Esophagus squamous epithelium (tissue), 5 donors: Measurements from ENCODE around the gene CHST11. TPM values are rescaled to one million over a fixed set of nuclear protein-coding genes. Genes with fewer than 3 reads are reported as not detected.

Experiments
- DNase-seq: peaks from one replicate; lab custom pipeline; 2025; lab: John Stamatoyannopoulos, UW
- H3K27ac ChIP-seq, 4 donors: fragments of 200-600 bp; sonication (generic); one replicate each; pipeline ENCODE4 v1.5.1; 2016 to 2019; ENCODE audit warnings: mild to moderate bottlenecking in 1 of 4
- H3K27me3 ChIP-seq, 4 donors: fragments of 200-600 bp; sonication (generic); 1 replicate in 3 of 4; 2 replicates in 1 of 4; pipeline versions ENCODE4 v1.5.1 to v1.6.0; 2017 to 2021; ENCODE audit warnings: antibody characterized with exemption in 1 of 4
- H3K36me3 ChIP-seq, 3 donors: fragments of 200-600 bp; sonication (generic); one replicate each; pipeline ENCODE4 v1.5.1; 2016 to 2019
- H3K4me1 ChIP-seq, 3 donors: fragments of 200-600 bp; sonication (generic); one replicate each; pipeline ENCODE4 v1.5.1; 2017 to 2019
- H3K4me3 ChIP-seq, 4 donors: fragments of 200-600 bp; sonication (generic); 1 replicate in 3 of 4; 2 replicates in 1 of 4; pipeline ENCODE4 v1.5.1; 2016 to 2019; ENCODE audit warnings: mild to moderate bottlenecking in 2 of 4, moderate library complexity in 1 of 4
- H3K9me3 ChIP-seq, 3 donors: fragments of 200-600 bp; sonication (generic); one replicate each; pipeline ENCODE4 v1.5.1; 2016 to 2019
- POLR2A ChIP-seq, 4 donors: fragments of 450-650 bp; IDR thresholded peaks; one replicate each; pipeline ENCODE4 v1.6.1; 2017; ENCODE audit warnings: antibody characterized with exemption in 4 of 4, mild to moderate bottlenecking in 4 of 4, moderate library complexity in 3 of 4
- WGBS, 2 donors: methylation state at CpG; one replicate each; pipeline ENCODE4 v1.1.5; 2018; 5-methylcytosine and 5-hydroxymethylcytosine counted together
- intact Hi-C: fragments of 100-400 bp; cut with DNase I; formaldehyde crosslinking; loops from one replicate; pipeline ENCODE4 v1.15.0; 2022
- total RNA-seq, 4 donors: library from RNA; depleted of rRNA; stranded (reverse); fragments of >200 nt; gene quantifications; one replicate each; pipeline ENCODE4 v1.1.0, GENCODE V29; 2016
- TF ChIP-seq, protein P1 (sequence below), 6 experiments: fragments of 450-650 bp in 4 of 6; fragments of 200-600 bp in 2 of 6; sonication (generic) in 2 of 6; IDR thresholded peaks; one replicate each; pipeline ENCODE4 v1.5.1; 2016 to 2019; ENCODE audit warnings: antibody characterized with exemption in 6 of 6, mild to moderate bottlenecking in 4 of 6, moderate library complexity in 4 of 6
- donor health status: DM: yes; HTN: yes; CAD: no.

The CHST11 gene
- total RNA-seq, 4 donors from 2014 or later: 6.3 to 12.6 (median 10.3) TPM

DNA sequence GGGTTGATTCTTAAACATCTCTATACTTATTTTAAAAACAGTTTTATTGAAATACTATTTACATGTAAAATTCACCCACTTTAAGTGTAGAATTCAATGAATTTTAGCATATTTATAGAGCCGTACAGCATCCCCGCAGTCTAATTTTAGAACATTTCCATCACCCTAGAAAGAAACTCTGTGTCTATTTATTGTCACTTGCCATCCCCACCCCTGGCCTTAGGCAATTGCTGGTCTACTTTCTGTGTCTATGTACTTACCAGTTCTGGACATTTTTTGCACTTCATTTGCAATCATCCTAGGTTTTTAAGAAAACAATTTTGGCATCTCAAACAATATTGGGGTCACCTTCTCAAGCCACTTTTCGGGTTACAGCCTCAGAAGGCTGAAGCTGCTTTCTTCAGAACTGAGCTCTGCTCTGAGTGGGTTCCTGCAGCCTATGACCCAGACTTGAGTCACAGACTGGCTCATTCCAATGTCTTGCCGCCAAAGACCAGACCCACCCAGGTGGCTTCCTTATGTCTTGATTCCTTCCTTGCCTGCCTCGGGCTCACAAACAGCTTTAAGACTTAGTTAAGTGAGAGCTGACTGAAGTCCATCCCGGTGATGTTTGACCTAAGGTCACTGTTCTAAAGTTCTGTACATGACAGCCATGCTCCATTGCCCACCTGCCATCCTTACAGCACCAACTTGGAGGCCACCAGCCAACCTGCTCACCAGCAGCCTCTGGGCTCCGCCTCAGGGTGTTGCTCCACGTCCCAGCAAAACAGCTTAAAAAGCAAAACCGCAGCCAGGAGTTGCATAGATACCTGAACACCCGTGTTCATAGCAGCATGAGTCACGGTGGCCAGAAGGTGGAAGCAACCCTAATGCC, 131.5 kb downstream of the CHST11 start:
- H3K4me3 ChIP-seq: peak overlapping the region in 1 of 4 donors; percentile 5
- TF ChIP-seq POLR2A (IDR thresholded peaks at IDR 0.05): no peak
- TF ChIP-seq, protein P1, sequence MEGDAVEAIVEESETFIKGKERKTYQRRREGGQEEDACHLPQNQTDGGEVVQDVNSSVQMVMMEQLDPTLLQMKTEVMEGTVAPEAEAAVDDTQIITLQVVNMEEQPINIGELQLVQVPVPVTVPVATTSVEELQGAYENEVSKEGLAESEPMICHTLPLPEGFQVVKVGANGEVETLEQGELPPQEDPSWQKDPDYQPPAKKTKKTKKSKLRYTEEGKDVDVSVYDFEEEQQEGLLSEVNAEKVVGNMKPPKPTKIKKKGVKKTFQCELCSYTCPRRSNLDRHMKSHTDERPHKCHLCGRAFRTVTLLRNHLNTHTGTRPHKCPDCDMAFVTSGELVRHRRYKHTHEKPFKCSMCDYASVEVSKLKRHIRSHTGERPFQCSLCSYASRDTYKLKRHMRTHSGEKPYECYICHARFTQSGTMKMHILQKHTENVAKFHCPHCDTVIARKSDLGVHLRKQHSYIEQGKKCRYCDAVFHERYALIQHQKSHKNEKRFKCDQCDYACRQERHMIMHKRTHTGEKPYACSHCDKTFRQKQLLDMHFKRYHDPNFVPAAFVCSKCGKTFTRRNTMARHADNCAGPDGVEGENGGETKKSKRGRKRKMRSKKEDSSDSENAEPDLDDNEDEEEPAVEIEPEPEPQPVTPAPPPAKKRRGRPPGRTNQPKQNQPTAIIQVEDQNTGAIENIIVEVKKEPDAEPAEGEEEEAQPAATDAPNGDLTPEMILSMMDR (IDR thresholded peaks at IDR 0.05): no peak
- WGBS, 2 donors: 48 to 53% methylated on average over 7 to 8 of the region's 11 CpGs

DNA sequence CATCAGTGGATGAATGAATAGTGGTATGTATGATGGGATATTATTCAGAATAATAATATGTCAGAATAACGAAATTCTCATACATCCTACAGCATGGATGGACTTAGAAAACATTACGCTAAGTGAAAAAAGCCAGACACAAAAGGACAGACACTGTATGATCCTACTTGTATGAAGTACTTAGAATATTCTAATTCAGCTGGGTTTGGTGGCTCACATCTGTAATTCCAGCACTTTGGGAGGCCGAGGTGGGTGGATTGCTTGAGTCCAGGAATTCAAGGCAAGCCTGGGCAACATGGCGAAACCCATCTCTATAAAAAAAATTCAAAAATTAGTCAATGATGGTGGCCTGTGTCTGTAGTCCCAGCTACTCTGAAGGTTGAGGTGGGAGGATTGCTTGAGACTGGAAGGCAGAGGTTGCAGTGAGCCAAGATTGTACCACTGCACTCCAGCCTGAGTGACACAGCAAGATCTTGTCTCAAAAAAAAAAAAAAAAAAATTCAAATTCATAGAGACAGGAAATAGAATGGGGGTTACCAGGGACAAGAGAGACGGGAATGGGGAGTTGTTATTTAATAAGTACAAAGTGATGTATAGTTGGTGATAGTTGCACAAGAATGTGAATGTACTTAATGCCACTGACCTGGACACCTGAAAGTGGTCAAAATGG, 132.3 kb downstream of the CHST11 start:
- H3K27ac ChIP-seq: no peak overlapping the region
- peaks cover 3 to 27% (median 13%) of the 10 kb centered on the region in 3 donors for H3K4me1 ChIP-seq
- intact Hi-C loops: no loop called here
- no peaks in the 10 kb centered on the region for H3K9me3 ChIP-seq
- no peaks in the 10 kb centered on the region for H3K36me3 ChIP-seq
- no peak for DNase-seq
- no peaks in the 10 kb centered on the region for H3K27me3 ChIP-seq
- H3K4me3 ChIP-seq: no peak overlapping the region
- no peak for TF ChIP-seq POLR2A (IDR thresholded peaks at IDR 0.05)
- TF ChIP-seq, protein P1 (IDR thresholded peaks at IDR 0.05): no peak
- whole genome bisulfite sequencing, 2 donors: 43 to 49% methylated on average over 4 to 5 of the region's 5 CpGs

More for the DNA sequence above, 131.5 kb downstream of the CHST11 start:
- Histone ChIP-seq H3K36me3 (no peaks in the 10 kb centered on the region), H3K27me3 (no peaks in the 10 kb centered on the region), H3K9me3 (no peaks in the 10 kb centered on the region), H3K27ac (peak overlapping the region in 1 of 4 donors; percentile 47), H3K4me1 (peaks cover 3 to 27% (median 13%) of the 10 kb centered on the region in 3 donors)
- intact Hi-C loops: no loop called here
- no peak for DNase-seq

DNA sequence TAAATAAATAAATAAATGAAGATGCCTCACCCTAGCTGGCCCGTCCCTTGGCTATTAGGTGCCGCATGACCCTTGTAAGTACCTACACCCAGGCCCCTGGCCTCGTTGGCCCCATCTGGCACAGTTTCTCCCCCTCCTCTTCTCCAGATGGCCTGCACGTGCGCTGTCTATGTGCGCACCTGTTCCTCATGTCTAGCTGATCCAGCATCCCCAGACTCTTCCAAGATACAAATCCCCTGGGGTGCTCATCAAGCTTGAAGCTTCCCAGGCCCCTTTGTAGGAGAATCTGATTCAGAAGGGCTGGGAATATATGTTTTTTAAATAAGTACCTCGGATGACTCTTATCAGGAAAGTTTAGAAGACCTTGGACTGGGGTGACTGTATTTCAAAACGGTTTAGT, 133.3 kb downstream of the CHST11 start:
- TF ChIP-seq, protein P1 (IDR thresholded peaks at IDR 0.05): no peak
- no peak for TF ChIP-seq POLR2A (IDR thresholded peaks at IDR 0.05)
- H3K4me3 ChIP-seq: no peak overlapping the region
- 92 to 93% methylated on average over 8 of the region's 8 CpGs for WGBS, 2 donors
- H3K27ac ChIP-seq: no peak overlapping the region
- H3K27me3 ChIP-seq: no peaks in the 10 kb centered on the region
- intact Hi-C loops: no loop called here
- peaks cover 3 to 27% (median 13%) of the 10 kb centered on the region in 3 donors for H3K4me1 ChIP-seq
- DNase-seq: no peak
- H3K9me3 ChIP-seq: no peaks in the 10 kb centered on the region
- no peaks in the 10 kb centered on the region for H3K36me3 ChIP-seq

DNA sequence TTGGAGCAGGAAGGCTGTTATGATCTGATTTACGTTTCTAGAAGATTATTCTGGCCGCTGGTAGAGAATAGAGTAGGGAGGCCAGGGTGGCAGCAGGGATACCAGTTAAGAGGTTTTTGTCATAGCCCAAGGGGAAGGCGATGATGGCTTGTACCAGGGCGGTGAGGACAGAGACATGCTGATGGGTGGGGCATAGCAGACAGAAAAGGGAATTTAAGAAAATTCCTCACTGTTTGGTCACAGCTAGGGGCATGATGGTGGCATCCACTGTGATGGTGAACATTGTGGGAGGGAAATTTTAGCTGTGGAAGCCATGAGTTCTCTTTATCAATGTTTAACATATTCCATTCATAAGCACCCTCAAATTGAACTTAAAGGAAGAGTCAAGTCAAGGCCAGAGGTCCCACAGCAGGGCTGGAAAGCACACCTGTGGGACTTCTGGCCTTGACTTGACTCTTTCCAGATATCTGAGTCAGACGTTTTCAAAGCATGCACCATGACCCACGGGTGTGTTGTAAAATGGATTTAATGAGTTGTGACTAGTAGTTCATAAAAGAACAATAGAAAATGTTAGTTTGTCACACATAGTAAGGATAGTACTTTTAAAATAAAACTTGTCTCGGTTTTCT, 134.6 kb downstream of the CHST11 start:
- WGBS, 2 donors: 57 to 61% methylated on average over 7 of the region's 7 CpGs
- no peak overlapping the region for H3K27ac ChIP-seq
- no peaks in the 10 kb centered on the region for H3K27me3 ChIP-seq
- TF ChIP-seq, protein P1 (IDR thresholded peaks at IDR 0.05): no peak
- no peak for TF ChIP-seq POLR2A (IDR thresholded peaks at IDR 0.05)
- H3K4me1 ChIP-seq: peaks cover 0 to 29% (median 15%) of the 10 kb centered on the region in 3 donors
- DNase-seq: no peak
- no peaks in the 10 kb centered on the region for H3K9me3 ChIP-seq
- H3K36me3 ChIP-seq: no peaks in the 10 kb centered on the region
- intact Hi-C loops: no loop called here
- H3K4me3 ChIP-seq: no peak overlapping the region
